Ishikawa (cell line): ENCODE results near the gene SUSD6.

Experiments
- EP300 ChIP-seq: IDR thresholded peaks from 2 replicates; pipeline ENCODE4 v1.6.1; 2012; ENCODE audit warnings: borderline replicate concordance
- FOXM1 ChIP-seq: IDR thresholded peaks from 2 replicates; pipeline ENCODE4 v1.6.1; 2012; ENCODE audit warnings: low read depth, borderline replicate concordance
- TAF1 ChIP-seq: IDR thresholded peaks from 2 replicates; pipeline ENCODE4 v1.6.1; 2012; ENCODE audit warnings: low read depth, mild to moderate bottlenecking
- YY1 ChIP-seq: IDR thresholded peaks from 2 replicates; pipeline ENCODE4 v1.6.1; 2012; ENCODE audit warnings: low read depth

GRCh38 chr14:69635981-69636639 lies 24.7 kb downstream of the SUSD6 start:
- TF ChIP-seq TAF1 = no peak
- TF ChIP-seq FOXM1 = no peak
- TF ChIP-seq EP300 = no peak
- no peak for TF ChIP-seq YY1
